Measurements from ENCODE around the gene CDK5RAP1. TPM values are rescaled to one million over a fixed set of nuclear protein-coding genes. Genes with fewer than 3 reads are reported as not detected.

The CDK5RAP1 gene
- total RNA-seq, 1 donor from 2014 or later: 27.4 TPM

DNA sequence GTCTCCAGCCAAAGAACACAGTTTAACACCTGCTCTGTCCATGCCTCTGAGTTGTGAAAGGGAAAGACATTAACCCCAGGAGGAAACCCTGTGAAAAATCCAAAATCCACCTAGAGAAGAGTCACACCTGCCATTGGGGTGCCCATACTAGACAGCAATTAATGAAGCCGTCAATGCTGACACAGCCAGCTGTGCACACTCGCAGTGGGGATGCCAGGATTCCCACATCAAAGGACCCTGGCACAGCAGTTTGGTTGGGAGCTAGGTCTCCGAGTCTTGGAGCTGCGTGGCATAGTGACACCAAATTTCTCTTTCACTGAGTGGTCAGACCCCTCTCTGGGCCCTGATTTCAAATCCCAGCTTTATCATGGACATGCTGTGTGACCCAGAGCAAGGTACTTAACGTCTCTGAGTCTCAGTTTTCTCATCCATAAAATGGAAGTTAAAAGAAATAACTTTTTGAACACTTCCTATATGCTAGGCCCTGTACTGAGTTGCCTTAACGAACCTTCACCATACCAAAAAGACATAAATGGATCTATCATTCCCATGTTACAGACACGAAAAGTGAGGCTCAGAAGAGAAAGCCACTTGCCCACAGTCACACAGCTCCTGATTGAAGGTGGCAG, 87.5 kb downstream of the CDK5RAP1 start:
- DNase-seq (ENCODE audit: low read depth) (no peak), FAIRE-seq (no peak)
- Histone ChIP-seq H3K4me3 (ENCODE audit: low read depth, low read length) (no peak overlapping the region), H3K27me3 (ENCODE audit: control insufficient read depth, insufficient read depth, low read length) (no peaks in the 10 kb centered on the region), H3K36me3 (ENCODE audit: control insufficient read depth, insufficient read depth, low read length) (no peaks in the 10 kb centered on the region)
- TF ChIP-seq CTCF (IDR thresholded peaks at IDR 0.05; ENCODE audit: insufficient read depth, low read length, severe bottlenecking): no peak

DNA sequence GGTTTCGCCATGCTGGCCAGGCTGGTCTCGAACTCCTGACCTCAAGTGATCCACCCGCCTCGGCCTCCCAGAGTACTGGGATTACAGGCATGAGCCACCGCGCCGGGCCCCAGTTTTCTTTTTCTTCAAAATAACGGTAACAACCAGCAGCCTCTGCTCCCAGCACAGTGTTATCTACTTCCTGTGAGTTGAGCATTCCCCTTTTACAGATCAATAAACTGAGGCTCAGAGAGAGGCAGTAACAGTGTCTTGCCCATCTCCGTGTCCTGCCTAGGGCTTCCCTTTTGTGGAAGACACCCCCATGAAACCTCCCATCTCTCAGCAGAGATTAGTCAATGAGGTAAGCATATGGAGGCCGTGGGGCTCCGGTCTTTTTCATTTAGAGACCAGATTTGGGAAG, 88.7 kb downstream of the CDK5RAP1 start:
- DNase-seq (ENCODE audit: low read depth) (no peak), FAIRE-seq (no peak)
- H3K27me3 ChIP-seq (ENCODE audit: control insufficient read depth, insufficient read depth, low read length): no peaks in the 10 kb centered on the region
- no peaks in the 10 kb centered on the region for H3K36me3 ChIP-seq (ENCODE audit: control insufficient read depth, insufficient read depth, low read length)
- no peak for TF ChIP-seq CTCF (IDR thresholded peaks at IDR 0.05; ENCODE audit: insufficient read depth, low read length, severe bottlenecking)
- no peak overlapping the region for H3K4me3 ChIP-seq (ENCODE audit: low read depth, low read length)

DNA sequence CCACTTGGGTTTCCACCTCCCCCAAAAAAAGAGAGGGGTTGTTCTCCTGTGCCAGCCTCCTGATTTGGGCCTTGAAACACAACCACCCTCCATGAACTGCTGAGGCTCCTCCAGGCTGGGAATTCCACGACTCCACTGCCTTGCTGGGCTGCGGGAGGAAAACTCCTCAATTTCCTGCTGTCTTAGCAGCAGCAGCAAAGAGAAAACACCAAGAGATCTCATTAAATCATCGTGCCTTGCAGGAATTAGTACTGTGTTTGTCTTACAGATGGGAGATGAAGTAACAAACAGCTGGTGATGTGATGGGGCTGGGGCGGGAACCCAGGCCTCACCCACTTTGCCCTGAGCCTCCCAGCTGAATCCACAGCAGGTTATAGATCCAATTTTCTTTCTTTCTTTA, 89.3 kb downstream of the CDK5RAP1 start:
- no peak overlapping the region for H3K4me3 ChIP-seq (ENCODE audit: low read depth, low read length)
- no peak for DNase-seq (ENCODE audit: low read depth)
- H3K27me3 ChIP-seq (ENCODE audit: control insufficient read depth, insufficient read depth, low read length): no peaks in the 10 kb centered on the region
- no peaks in the 10 kb centered on the region for H3K36me3 ChIP-seq (ENCODE audit: control insufficient read depth, insufficient read depth, low read length)
- TF ChIP-seq CTCF (IDR thresholded peaks at IDR 0.05; ENCODE audit: insufficient read depth, low read length, severe bottlenecking): no peak
- FAIRE-seq: no peak

GRCh38 chr20:33311011-33311410, 90.3 kb downstream of the CDK5RAP1 start:
- Histone ChIP-seq H3K36me3 (ENCODE audit: control insufficient read depth, insufficient read depth, low read length) (no peaks in the 10 kb centered on the region), H3K27me3 (ENCODE audit: control insufficient read depth, insufficient read depth, low read length) (no peaks in the 10 kb centered on the region), H3K4me3 (ENCODE audit: low read depth, low read length) (no peak overlapping the region)
- FAIRE-seq (no peak), DNase-seq (ENCODE audit: low read depth) (no peak)
- no peak for TF ChIP-seq CTCF (IDR thresholded peaks at IDR 0.05; ENCODE audit: insufficient read depth, low read length, severe bottlenecking)

GRCh38 chr20:33310327-33310899, 90.9 kb downstream of the CDK5RAP1 start:
- H3K36me3 ChIP-seq (ENCODE audit: control insufficient read depth, insufficient read depth, low read length): no peaks in the 10 kb centered on the region
- no peak for TF ChIP-seq CTCF (IDR thresholded peaks at IDR 0.05; ENCODE audit: insufficient read depth, low read length, severe bottlenecking)
- no peak for FAIRE-seq
- no peak overlapping the region for H3K4me3 ChIP-seq (ENCODE audit: low read depth, low read length)
- DNase-seq (ENCODE audit: low read depth): no peak
- no peaks in the 10 kb centered on the region for H3K27me3 ChIP-seq (ENCODE audit: control insufficient read depth, insufficient read depth, low read length)

GRCh38 chr20:33309631-33310030, 91.7 kb downstream of the CDK5RAP1 start:
- peak; percentile 15 for DNase-seq (ENCODE audit: low read depth)
- TF ChIP-seq CTCF (IDR thresholded peaks at IDR 0.05; ENCODE audit: insufficient read depth, low read length, severe bottlenecking): no peak
- no peaks in the 10 kb centered on the region for H3K27me3 ChIP-seq (ENCODE audit: control insufficient read depth, insufficient read depth, low read length)
- no peak for FAIRE-seq
- no peak overlapping the region for H3K4me3 ChIP-seq (ENCODE audit: low read depth, low read length)
- H3K36me3 ChIP-seq (ENCODE audit: control insufficient read depth, insufficient read depth, low read length): no peaks in the 10 kb centered on the region
